GM19372 (cell line): ENCODE data around the gene PCDH20.

Source experiments
- ATAC-seq: cut with Tn5 transposase; IDR thresholded peaks from one replicate; pipeline ENCODE4 v1.9.1; 2021; ENCODE audit warnings: mild to moderate bottlenecking, low read depth, moderate library complexity; ENCODE audit not compliant: unreplicated experiment

Gene PCDH20

DNA sequence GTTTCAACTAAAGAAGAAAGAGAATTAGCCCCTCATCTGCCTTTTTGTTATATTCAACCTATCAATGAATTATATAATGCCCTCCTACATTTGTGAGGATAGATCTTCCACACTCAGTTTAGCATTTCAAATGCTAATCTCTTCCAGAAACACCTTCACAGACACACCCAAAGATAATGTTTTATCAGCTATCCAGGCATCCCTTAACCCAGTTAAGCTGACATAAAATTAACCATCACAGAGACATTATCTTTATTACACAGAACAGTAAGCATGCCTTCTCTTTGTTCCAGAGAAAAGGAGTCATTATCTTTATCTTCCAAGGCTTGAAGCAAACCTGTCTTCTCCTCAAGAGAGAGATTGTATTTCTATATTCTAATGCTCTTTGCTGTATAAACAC lies 53.1 kb downstream of the PCDH20 start:
- ATAC-seq: no peak
